Left ventricle myocardium inferior (tissue), 1 donor: ENCODE measurements around the gene CD180. TPM values are rescaled to one million over a fixed set of nuclear protein-coding genes. Genes with fewer than 3 reads are reported as not detected.

ENCODE experiments used
- DNase-seq: peaks from one replicate; pipeline ENCODE4 v3.0.0-alpha.2; 2020
- H3K27ac ChIP-seq: fragments of 200-600 bp; replicated peaks from 2 replicates; pipeline ENCODE4 v1.8.0; 2021
- H3K27me3 ChIP-seq: fragments of 200-600 bp; 2 replicates; pipeline ENCODE4 v1.8.0; 2021; ENCODE audit warnings: low read depth
- H3K36me3 ChIP-seq: fragments of 200-600 bp; 2 replicates; pipeline ENCODE4 v1.8.0; 2021
- H3K4me1 ChIP-seq: fragments of 200-600 bp; 2 replicates; pipeline ENCODE4 v1.8.0; 2021
- H3K4me3 ChIP-seq: fragments of 200-600 bp; 2 replicates; pipeline ENCODE4 v1.8.0; 2021; ENCODE audit warnings: mild to moderate bottlenecking, moderate library complexity
- H3K9me3 ChIP-seq: fragments of 200-600 bp; replicated peaks from 2 replicates; pipeline ENCODE4 v1.8.0; 2021
- CTCF ChIP-seq: fragments of 200-600 bp; IDR thresholded peaks from 2 replicates; pipeline ENCODE4 v1.8.0; 2021; ENCODE audit warnings: antibody characterized with exemption, mild to moderate bottlenecking, borderline replicate concordance
- intact Hi-C: fragments of 100-400 bp; cut with micrococcal nuclease; formaldehyde crosslinking; loops from one replicate; pipeline ENCODE4 v1.11.0; 2022
- total RNA-seq: library from RNA; stranded (reverse); fragmentation: NEBNext Ultra II Directional; extraction: Animal tissue kit (Norgen Biotek cat#: 25700); gene quantifications from one replicate; pipeline ENCODE4 v1.2.1, GENCODE V29; 2021
- donor health status: DM: no; HTN: yes; CAD: no; lungs with severe emphysema.

The CD180 gene
- total RNA-seq, 1 donor from 2014 or later, result 0.44 TPM

- TF ChIP-seq CTCF, result no peak
- Histone ChIP-seq H3K27me3 (no peaks in the 10 kb centered on the region), H3K4me1 (peaks cover 5% of the 10 kb centered on the region), H3K9me3 (no peaks in the 10 kb centered on the region), H3K36me3 (peaks cover 70% of the 10 kb centered on the region), H3K4me3 (no peak overlapping the region), H3K27ac (peak overlapping the region; percentile 27)
- intact Hi-C loops, result no loop called here
- DNase-seq, result no peak
These were observed 35.6 kb downstream of the CD180 start for GRCh38 chr5:67160985-67161384.

- H3K4me1 ChIP-seq, result peaks cover under 1% of the 10 kb centered on the region
- peaks cover 70% of the 10 kb centered on the region for H3K36me3 ChIP-seq
- no peak overlapping the region for H3K4me3 ChIP-seq
- H3K27ac ChIP-seq, result no peak overlapping the region
- intact Hi-C loops, result no loop called here
- no peak for TF ChIP-seq CTCF
- no peak for DNase-seq
- H3K27me3 ChIP-seq, result no peaks in the 10 kb centered on the region
- H3K9me3 ChIP-seq, result no peaks in the 10 kb centered on the region
These were observed 36.3 kb downstream of the CD180 start for GRCh38 chr5:67160272-67160671.

GRCh38 chr5:67156976-67157583 lies 39.5 kb downstream of the CD180 start:
- no peaks in the 10 kb centered on the region for H3K9me3 ChIP-seq
- H3K27ac ChIP-seq, result no peak overlapping the region
- no peaks in the 10 kb centered on the region for H3K27me3 ChIP-seq
- peaks cover 23% of the 10 kb centered on the region for H3K4me1 ChIP-seq
- H3K36me3 ChIP-seq, result peaks cover 66% of the 10 kb centered on the region
- peak; percentile 80 for TF ChIP-seq CTCF
- intact Hi-C loops, result no loop called here
- DNase-seq, result no peak
- H3K4me3 ChIP-seq, result no peak overlapping the region

- intact Hi-C loops, result no loop called here
- Histone ChIP-seq H3K36me3 (peaks cover 68% of the 10 kb centered on the region), H3K4me1 (peaks cover 23% of the 10 kb centered on the region), H3K27me3 (no peaks in the 10 kb centered on the region), H3K4me3 (no peak overlapping the region), H3K9me3 (no peaks in the 10 kb centered on the region), H3K27ac (peak overlapping the region; percentile 73)
- no peak for DNase-seq
- no peak for TF ChIP-seq CTCF
These were observed 41.9 kb downstream of the CD180 start for GRCh38 chr5:67154556-67155206.

- TF ChIP-seq CTCF, result no peak
- Histone ChIP-seq H3K27ac (peak overlapping the region; percentile 73), H3K4me3 (no peak overlapping the region), H3K36me3 (peaks cover 76% of the 10 kb centered on the region), H3K9me3 (no peaks in the 10 kb centered on the region), H3K4me1 (peaks cover 23% of the 10 kb centered on the region), H3K27me3 (no peaks in the 10 kb centered on the region)
- DNase-seq, result no peak
- intact Hi-C loops, result no loop called here
These were observed 43.3 kb downstream of the CD180 start for GRCh38 chr5:67153292-67153691.
